PC-3 (cell line): Measurements from ENCODE around the gene SPEM1.

Source experiments
- CTCF ChIP-seq: fragments of 300-600 bp; sonication (generic); conservative IDR thresholded peaks from 2 replicates; pipeline ENCODE4 v1.5.1; 2017; ENCODE audit warnings: antibody characterized with exemption, low read depth, mild to moderate bottlenecking, low read length
- EZH2phosphoT487 ChIP-seq: fragments of 300-600 bp; sonication (generic); IDR thresholded peaks from 2 replicates; pipeline ENCODE4 v1.6.1; 2018; ENCODE audit warnings: mild to moderate bottlenecking, antibody characterized with exemption, low read length, borderline replicate concordance

- no peak for TF ChIP-seq CTCF
- no peak for TF ChIP-seq EZH2phosphoT487
Measured at GRCh38 chr17:7379134-7379533, 41.0 kb upstream of the SPEM1 start.
